Testis (tissue), 3 donors: ENCODE measurements around the gene QSOX1. TPM values are rescaled to one million over a fixed set of nuclear protein-coding genes. Genes with fewer than 3 reads are reported as not detected.

Experiments used
- DNase-seq: peaks from one replicate; pipeline ENCODE4 v3.0.0-alpha.2; 2019
- H3K27ac ChIP-seq, 2 donors: fragments of 200-600 bp; sonication (generic); one replicate each; pipeline ENCODE4 v1.5.1; 2019
- H3K27me3 ChIP-seq: fragments of 200-600 bp; sonication (generic); one replicate; pipeline ENCODE4 v1.5.1; 2019
- H3K36me3 ChIP-seq: fragments of 200-600 bp; sonication (generic); one replicate; pipeline ENCODE4 v1.5.1; 2017; ENCODE audit warnings: low read depth; ENCODE audit errors: missing control alignments
- H3K4me1 ChIP-seq: fragments of 200-600 bp; sonication (generic); one replicate; pipeline ENCODE4 v1.5.1; 2019
- H3K4me3 ChIP-seq, 2 donors: fragments of 200-600 bp; sonication (generic); one replicate each; pipeline ENCODE4 v1.5.1; 2017 to 2019
- H3K9me3 ChIP-seq: fragments of 200-600 bp; sonication (generic); one replicate; pipeline ENCODE4 v1.5.1; 2017
- CTCF ChIP-seq, 3 experiments: fragments of 450-650 bp in 2 of 3; fragments of 200-600 bp in 1 of 3; sonication (generic) in 1 of 3; IDR thresholded peaks; one replicate each; pipeline ENCODE4 v1.5.1; 2016 to 2019; ENCODE audit warnings: antibody characterized with exemption in 3 of 3, mild to moderate bottlenecking in 2 of 3, moderate library complexity in 1 of 3
- POLR2A ChIP-seq: fragments of 450-650 bp; IDR thresholded peaks from one replicate; pipeline ENCODE4 v1.6.1; 2017; ENCODE audit warnings: antibody characterized with exemption, mild to moderate bottlenecking, moderate library complexity
- WGBS, 2 donors: methylation state at CpG; one replicate each; pipeline ENCODE4 v1.1.5; 2018; 5-methylcytosine and 5-hydroxymethylcytosine counted together
- intact Hi-C: fragments of 100-400 bp; cut with DNase I; formaldehyde crosslinking; loops from one replicate; pipeline ENCODE4 v1.15.1; 2023; ENCODE audit warnings: low total_unique reads
- polyA plus RNA-seq: library from polyadenylated mRNA; stranded (reverse); fragments of 350-450 nt; fragmentation: Illumina TruSeq; extraction: RNeasy Lipid Tissue Mini Kit (QIAGEN cat#74804); gene quantifications from one replicate; pipeline ENCODE4 v1.2.3, GENCODE V29; 2014; ENCODE audit warnings: low read depth, low replicate concordance; ENCODE audit not compliant: insufficient read depth
- total RNA-seq, 2 donors: library from RNA; depleted of rRNA; stranded (reverse); fragments of >200 nt; gene quantifications; one replicate each; pipeline ENCODE4 v1.2.3, GENCODE V29; 2016

The QSOX1 gene
- total and polyA plus RNA-seq, 3 donors from 2014 or later, result 285 to 691 (median 566) TPM

GRCh38 chr1:180114396-180114945, 40.2 kb upstream of the QSOX1 start:
- Histone ChIP-seq H3K9me3 (no peaks in the 10 kb centered on the region), H3K27ac (no peak overlapping the region), H3K4me1 (peaks cover 34% of the 10 kb centered on the region), H3K36me3 (no peaks in the 10 kb centered on the region), H3K4me3 (no peak overlapping the region), H3K27me3 (no peaks in the 10 kb centered on the region)
- no peak for DNase-seq
- intact Hi-C loops, result loop anchor here (10.0 kb wide), 1 partner anchor 60 kb away; no protein-coding TSS in a partner anchor
- 62 to 67% methylated on average over 4 of the region's 4 CpGs for WGBS, 2 donors
- TF ChIP-seq CTCF (IDR thresholded peaks at IDR 0.05) (no peak), POLR2A (no peak)

GRCh38 chr1:180116964-180117763, 37.5 kb upstream of the QSOX1 start:
- no peak for TF ChIP-seq POLR2A
- no peak for TF ChIP-seq CTCF (IDR thresholded peaks at IDR 0.05)
- Histone ChIP-seq H3K9me3 (no peaks in the 10 kb centered on the region), H3K4me3 (no peak overlapping the region), H3K27me3 (no peaks in the 10 kb centered on the region), H3K27ac (peak overlapping the region; percentile 2 to 74), H3K36me3 (no peaks in the 10 kb centered on the region), H3K4me1 (peaks cover 34% of the 10 kb centered on the region)
- intact Hi-C loops, result loop anchor here (10.0 kb wide), 1 partner anchor 58 kb away; no protein-coding TSS in a partner anchor
- peak; percentile 91 for DNase-seq
- 23 to 26% methylated on average over 14 of the region's 14 CpGs for WGBS, 2 donors

- intact Hi-C loops, result loop anchor here (10.0 kb wide), 1 partner anchor 57 kb away; no protein-coding TSS in a partner anchor
- TF ChIP-seq POLR2A, result no peak
- TF ChIP-seq CTCF (IDR thresholded peaks at IDR 0.05), result no peak
- no peak for DNase-seq
Measured at GRCh38 chr1:180117764-180118116, 36.9 kb upstream of the QSOX1 start.

GRCh38 chr1:180119837-180120236, 34.8 kb upstream of the QSOX1 start:
- intact Hi-C loops, result loop anchor here (10.0 kb wide), 1 partner anchor 55 kb away; no protein-coding TSS in a partner anchor
- H3K27me3 ChIP-seq, result no peaks in the 10 kb centered on the region
- WGBS, 2 donors, result 94 to 95% methylated on average over 2 of the region's 2 CpGs
- H3K4me1 ChIP-seq, result peaks cover 16% of the 10 kb centered on the region
- DNase-seq, result no peak
- H3K27ac ChIP-seq, result no peak overlapping the region
- no peak for TF ChIP-seq POLR2A
- TF ChIP-seq CTCF (IDR thresholded peaks at IDR 0.05), result no peak
- H3K4me3 ChIP-seq, result no peak overlapping the region
- no peaks in the 10 kb centered on the region for H3K9me3 ChIP-seq
- H3K36me3 ChIP-seq, result no peaks in the 10 kb centered on the region

More at GRCh38 chr1:180117764-180118116, 36.9 kb upstream of the QSOX1 start:
- H3K4me3 ChIP-seq, result no peak overlapping the region
- H3K27ac ChIP-seq, result peak overlapping the region; percentile 2 to 74
- no peaks in the 10 kb centered on the region for H3K27me3 ChIP-seq
- no peaks in the 10 kb centered on the region for H3K9me3 ChIP-seq
- peaks cover 29% of the 10 kb centered on the region for H3K4me1 ChIP-seq
- 75 to 78% methylated on average over 2 of the region's 2 CpGs for WGBS, 2 donors
- H3K36me3 ChIP-seq, result no peaks in the 10 kb centered on the region
